GM21737 (cell line): ENCODE results near the gene ADAM19.

ENCODE experiments used
- ATAC-seq: cut with Tn5 transposase; IDR thresholded peaks from one replicate; pipeline ENCODE4 v1.9.1; 2021; ENCODE audit warnings: mild to moderate bottlenecking, moderate library complexity; ENCODE audit not compliant: unreplicated experiment

Gene ADAM19

GRCh38 chr5:157563929-157564716, 11.5 kb downstream of the ADAM19 start:
- ATAC-seq: no peak

GRCh38 chr5:157563373-157563928, 12.1 kb downstream of the ADAM19 start:
- no peak for ATAC-seq

GRCh38 chr5:157562111-157562581, 13.4 kb downstream of the ADAM19 start:
- no peak for ATAC-seq

GRCh38 chr5:157561110-157561509, 14.5 kb downstream of the ADAM19 start:
- no peak for ATAC-seq

GRCh38 chr5:157559301-157559700, 16.3 kb downstream of the ADAM19 start:
- ATAC-seq: no peak

- ATAC-seq: no peak
Measured at GRCh38 chr5:157558681-157559080, 16.9 kb downstream of the ADAM19 start.

GRCh38 chr5:157558041-157558595, 17.5 kb downstream of the ADAM19 start:
- ATAC-seq: no peak

GRCh38 chr5:157556615-157557418, 18.8 kb downstream of the ADAM19 start:
- no peak for ATAC-seq

GRCh38 chr5:157555037-157555640, 20.4 kb downstream of the ADAM19 start:
- ATAC-seq: no peak

- ATAC-seq: no peak
Measured at GRCh38 chr5:157554179-157555036, 21.2 kb downstream of the ADAM19 start.

- ATAC-seq: no peak
Measured at GRCh38 chr5:157552650-157553049, 22.9 kb downstream of the ADAM19 start.

- no peak for ATAC-seq
Measured at GRCh38 chr5:157550663-157551062, 24.9 kb downstream of the ADAM19 start.

GRCh38 chr5:157549954-157550549, 25.5 kb downstream of the ADAM19 start:
- no peak for ATAC-seq

- no peak for ATAC-seq
Measured at GRCh38 chr5:157549283-157549629, 26.3 kb downstream of the ADAM19 start.

- ATAC-seq: no peak
Measured at GRCh38 chr5:157548513-157549282, 26.9 kb downstream of the ADAM19 start.

- no peak for ATAC-seq
Measured at GRCh38 chr5:157547941-157548512, 27.5 kb downstream of the ADAM19 start.

GRCh38 chr5:157546456-157547100, 29.0 kb downstream of the ADAM19 start:
- no peak for ATAC-seq
